Hepatocyte (in vitro differentiated cells): ENCODE measurements around the gene ANKS6.

Experiments used
- EZH2 ChIP-seq: fragments of 200-600 bp; sonication (generic); IDR thresholded peaks from 2 replicates; pipeline ENCODE4 v1.6.1; 2016; ENCODE audit warnings: antibody characterized with exemption, mild to moderate bottlenecking, borderline replicate concordance
- EZH2phosphoT487 ChIP-seq: fragments of 200-600 bp; sonication (generic); IDR thresholded peaks from one replicate; pipeline ENCODE4 v1.6.1; 2018; ENCODE audit warnings: antibody characterized with exemption, mild to moderate bottlenecking, low read depth, moderate library complexity; ENCODE audit not compliant: unreplicated experiment, severe bottlenecking
- TF ChIP-seq, protein P1 (sequence below): fragments of 200-600 bp; sonication (generic); IDR thresholded peaks from 2 replicates; pipeline ENCODE4 v1.5.1; 2016; ENCODE audit warnings: antibody characterized with exemption, mild to moderate bottlenecking; ENCODE audit not compliant: poor library complexity

GRCh38 chr9:98773721-98774120 lies 22.6 kb downstream of the ANKS6 start:
- TF ChIP-seq, protein P1, sequence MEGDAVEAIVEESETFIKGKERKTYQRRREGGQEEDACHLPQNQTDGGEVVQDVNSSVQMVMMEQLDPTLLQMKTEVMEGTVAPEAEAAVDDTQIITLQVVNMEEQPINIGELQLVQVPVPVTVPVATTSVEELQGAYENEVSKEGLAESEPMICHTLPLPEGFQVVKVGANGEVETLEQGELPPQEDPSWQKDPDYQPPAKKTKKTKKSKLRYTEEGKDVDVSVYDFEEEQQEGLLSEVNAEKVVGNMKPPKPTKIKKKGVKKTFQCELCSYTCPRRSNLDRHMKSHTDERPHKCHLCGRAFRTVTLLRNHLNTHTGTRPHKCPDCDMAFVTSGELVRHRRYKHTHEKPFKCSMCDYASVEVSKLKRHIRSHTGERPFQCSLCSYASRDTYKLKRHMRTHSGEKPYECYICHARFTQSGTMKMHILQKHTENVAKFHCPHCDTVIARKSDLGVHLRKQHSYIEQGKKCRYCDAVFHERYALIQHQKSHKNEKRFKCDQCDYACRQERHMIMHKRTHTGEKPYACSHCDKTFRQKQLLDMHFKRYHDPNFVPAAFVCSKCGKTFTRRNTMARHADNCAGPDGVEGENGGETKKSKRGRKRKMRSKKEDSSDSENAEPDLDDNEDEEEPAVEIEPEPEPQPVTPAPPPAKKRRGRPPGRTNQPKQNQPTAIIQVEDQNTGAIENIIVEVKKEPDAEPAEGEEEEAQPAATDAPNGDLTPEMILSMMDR, result no peak
- TF ChIP-seq EZH2phosphoT487, result no peak
- no peak for TF ChIP-seq EZH2
